ENCODE results near the gene ISLR.

Gene ISLR

GRCh38 chr15:74216949-74217348 is 43.4 kb downstream of the ISLR start:
- DNase-seq = no peak

GRCh38 chr15:74217907-74218885 is 44.7 kb downstream of the ISLR start:
- DNase-seq = no peak

- DNase-seq = no peak
Measured at GRCh38 chr15:74220475-74221248, 47.2 kb downstream of the ISLR start.

GRCh38 chr15:74221399-74222239 is 48.1 kb downstream of the ISLR start:
- DNase-seq = no peak

GRCh38 chr15:74222240-74223119 is 49.0 kb downstream of the ISLR start:
- DNase-seq = no peak

- no peak for DNase-seq
Measured at GRCh38 chr15:74225928-74226327, 52.4 kb downstream of the ISLR start.

All from right forelimb (tissue), 1 donor.